ENCODE data around the gene SNAPC1.
"Not testable (repeated sequence)": the region's sequence is repeated elsewhere in the genome, so short reads cannot be mapped to it uniquely, and the experiment has no call there.

The SNAPC1 gene

GRCh38 chr14:61754627-61755381 lies 7.4 kb upstream of the SNAPC1 start:
- no peak overlapping the region for H3K4me3 ChIP-seq (ENCODE audit: low read length)
- DNase-seq (ENCODE audit: low read depth): no peak
- TF ChIP-seq, protein P1, sequence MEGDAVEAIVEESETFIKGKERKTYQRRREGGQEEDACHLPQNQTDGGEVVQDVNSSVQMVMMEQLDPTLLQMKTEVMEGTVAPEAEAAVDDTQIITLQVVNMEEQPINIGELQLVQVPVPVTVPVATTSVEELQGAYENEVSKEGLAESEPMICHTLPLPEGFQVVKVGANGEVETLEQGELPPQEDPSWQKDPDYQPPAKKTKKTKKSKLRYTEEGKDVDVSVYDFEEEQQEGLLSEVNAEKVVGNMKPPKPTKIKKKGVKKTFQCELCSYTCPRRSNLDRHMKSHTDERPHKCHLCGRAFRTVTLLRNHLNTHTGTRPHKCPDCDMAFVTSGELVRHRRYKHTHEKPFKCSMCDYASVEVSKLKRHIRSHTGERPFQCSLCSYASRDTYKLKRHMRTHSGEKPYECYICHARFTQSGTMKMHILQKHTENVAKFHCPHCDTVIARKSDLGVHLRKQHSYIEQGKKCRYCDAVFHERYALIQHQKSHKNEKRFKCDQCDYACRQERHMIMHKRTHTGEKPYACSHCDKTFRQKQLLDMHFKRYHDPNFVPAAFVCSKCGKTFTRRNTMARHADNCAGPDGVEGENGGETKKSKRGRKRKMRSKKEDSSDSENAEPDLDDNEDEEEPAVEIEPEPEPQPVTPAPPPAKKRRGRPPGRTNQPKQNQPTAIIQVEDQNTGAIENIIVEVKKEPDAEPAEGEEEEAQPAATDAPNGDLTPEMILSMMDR (IDR thresholded peaks at IDR 0.05; ENCODE audit: insufficient read depth, low read depth, low read length, missing control alignments): no peak

DNA sequence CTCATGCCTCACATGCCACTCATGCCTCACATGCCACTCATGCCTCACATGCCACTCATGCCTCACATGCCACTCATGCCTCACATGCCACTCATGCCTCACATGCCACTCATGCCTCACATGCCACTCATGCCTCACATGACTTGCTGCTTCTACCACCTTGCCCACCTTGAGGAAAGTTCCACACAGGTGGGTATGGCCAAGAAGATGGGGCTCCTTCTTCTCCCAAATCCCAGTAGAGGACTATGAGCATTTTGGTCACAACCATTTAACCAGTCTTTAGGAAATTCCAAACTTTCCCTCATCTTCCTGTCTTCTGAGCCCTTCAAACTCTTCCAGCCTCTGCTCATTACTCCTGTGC lies 6.9 kb upstream of the SNAPC1 start:
- not testable (repeated sequence) for H3K4me3 ChIP-seq (ENCODE audit: low read length); DNase-seq (ENCODE audit: low read depth)

DNA sequence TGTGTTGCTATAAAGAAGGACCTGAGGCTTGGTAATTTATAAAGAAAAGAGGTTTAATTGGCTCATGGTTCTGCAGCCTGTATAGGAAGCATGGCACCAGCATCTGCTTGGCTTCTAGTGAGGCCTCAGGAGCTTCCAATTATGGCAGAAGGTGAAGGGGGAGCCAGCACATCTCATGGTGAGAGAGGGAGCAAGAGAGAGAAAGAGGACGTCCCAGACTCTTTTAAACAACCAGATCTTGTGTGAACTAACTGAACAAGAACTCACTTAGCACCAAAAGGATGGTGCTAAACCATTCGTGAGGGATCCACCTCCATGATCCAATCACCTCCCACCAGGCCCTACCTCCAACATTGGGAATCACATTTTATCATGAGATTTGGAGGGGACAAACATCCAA lies 6.1 kb upstream of the SNAPC1 start:
- TF ChIP-seq, protein P1 (IDR thresholded peaks at IDR 0.05; ENCODE audit: insufficient read depth, low read depth, low read length, missing control alignments): no peak
- DNase-seq (ENCODE audit: low read depth): no peak
- no peak overlapping the region for H3K4me3 ChIP-seq (ENCODE audit: low read length)

DNA sequence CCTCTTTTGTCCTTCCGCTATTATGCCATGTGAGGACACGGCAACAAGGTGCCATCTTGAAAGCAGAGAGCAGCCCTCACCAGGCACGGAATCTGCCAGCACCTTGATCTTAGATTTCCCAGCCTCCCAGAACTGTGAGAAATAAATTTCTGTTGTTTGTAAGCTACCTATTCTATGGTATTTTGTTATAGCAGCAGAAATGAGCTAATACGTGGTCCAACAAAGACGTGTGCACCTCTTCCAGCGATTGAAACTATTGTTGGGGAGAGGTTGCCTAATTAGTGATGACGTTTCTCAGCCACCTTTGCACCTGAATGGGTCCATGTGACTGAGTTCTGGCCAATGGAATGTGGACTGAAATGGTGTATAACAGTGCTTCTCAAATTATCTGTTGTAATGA lies 2.3 kb upstream of the SNAPC1 start:
- H3K4me3 ChIP-seq (ENCODE audit: low read length): no peak overlapping the region
- DNase-seq (ENCODE audit: low read depth): no peak
- TF ChIP-seq, protein P1 (IDR thresholded peaks at IDR 0.05; ENCODE audit: insufficient read depth, low read depth, low read length, missing control alignments): no peak

GRCh38 chr14:61761557-61761956 lies 663 bp upstream of the SNAPC1 start:
- H3K4me3 ChIP-seq (ENCODE audit: low read length): peak overlapping the region; percentile 89
- no peak for DNase-seq (ENCODE audit: low read depth)
- TF ChIP-seq, protein P1 (IDR thresholded peaks at IDR 0.05; ENCODE audit: insufficient read depth, low read depth, low read length, missing control alignments): no peak

GRCh38 chr14:61764342-61765122 lies 2.3 kb downstream of the SNAPC1 start:
- TF ChIP-seq, protein P1 (IDR thresholded peaks at IDR 0.05; ENCODE audit: insufficient read depth, low read depth, low read length, missing control alignments): no peak
- peak overlapping the region; percentile 89 for H3K4me3 ChIP-seq (ENCODE audit: low read length)

DNA sequence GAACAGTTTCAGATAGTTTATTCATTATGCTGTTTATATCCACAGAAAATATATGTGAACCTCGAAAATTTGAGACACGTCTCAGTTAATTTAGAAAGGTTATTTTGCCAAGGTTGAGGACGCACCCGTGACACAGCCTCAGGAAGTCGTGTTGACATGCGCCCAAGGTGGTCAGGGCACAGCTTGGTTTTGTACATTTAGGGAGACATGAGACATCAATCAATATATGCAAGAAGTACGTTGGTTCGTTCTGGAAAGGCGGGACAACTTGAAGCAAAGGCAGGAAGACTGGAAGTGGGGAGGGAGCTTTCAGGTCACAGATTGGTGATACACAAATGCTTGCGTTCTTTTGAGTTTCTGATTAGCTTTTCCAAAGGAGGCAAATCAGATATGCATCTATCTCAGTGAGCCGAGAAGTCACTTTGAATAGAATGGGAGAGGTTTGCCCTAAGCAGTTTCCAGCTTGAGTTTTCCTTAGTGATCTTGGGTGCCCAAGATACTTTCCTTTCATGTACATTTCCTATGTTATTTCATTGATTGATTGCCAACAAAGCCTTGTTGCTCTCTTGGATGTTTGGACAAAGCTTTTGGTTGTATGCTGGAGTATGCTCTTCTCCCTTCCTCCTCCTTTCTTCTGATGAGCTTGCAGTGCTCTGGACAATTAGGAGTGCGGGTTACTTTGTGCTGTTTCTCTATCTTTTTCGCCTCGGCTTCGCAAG lies 3.2 kb downstream of the SNAPC1 start:
- TF ChIP-seq, protein P1 (IDR thresholded peaks at IDR 0.05; ENCODE audit: insufficient read depth, low read depth, low read length, missing control alignments): no peak
- H3K4me3 ChIP-seq (ENCODE audit: low read length): peak overlapping the region; percentile 89
- no peak for DNase-seq (ENCODE audit: low read depth)

More at GRCh38 chr14:61764342-61765122, 2.3 kb downstream of the SNAPC1 start:
- no peak for DNase-seq (ENCODE audit: low read depth)
